H1 (cell line): ENCODE data around the gene CAMTA1. TPM values are rescaled to one million over a fixed set of nuclear protein-coding genes. Genes with fewer than 3 reads are reported as not detected.

Source experiments
- CHD1 ChIP-seq: IDR thresholded peaks from 2 replicates; pipeline ENCODE4 v1.6.1; 2012; ENCODE audit warnings: low read depth, low read length, improper control_type of control experiment
- CHD7 ChIP-seq: fragments of 300-600 bp; sonication (generic); IDR thresholded peaks from 2 replicates; pipeline ENCODE4 v1.7.1; 2012; ENCODE audit warnings: low read length, moderate library complexity, mild to moderate bottlenecking, inconsistent platforms; ENCODE audit not compliant: insufficient replicate concordance
- KDM5A ChIP-seq: fragments of 200-600 bp; IDR thresholded peaks from 2 replicates; pipeline ENCODE4 v1.7.1; 2012; ENCODE audit warnings: mild to moderate bottlenecking, low read length, inconsistent platforms, mixed read lengths
- POLR2AphosphoS5 ChIP-seq: IDR thresholded peaks from 2 replicates; pipeline ENCODE4 v1.6.1; 2011; ENCODE audit warnings: low read depth, low read length
- RXRA ChIP-seq: IDR thresholded peaks from 2 replicates; pipeline ENCODE4 v1.6.1; 2011; ENCODE audit warnings: low read depth, mild to moderate bottlenecking, low read length, moderate library complexity; ENCODE audit not compliant: insufficient read depth
- SUZ12 ChIP-seq: fragments of 200-600 bp; sonication (generic); IDR thresholded peaks from 2 replicates; pipeline ENCODE4 v1.6.1; 2012; ENCODE audit warnings: mild to moderate bottlenecking, inconsistent platforms, low read length, moderate library complexity, mixed read lengths
- TCF12 ChIP-seq: IDR thresholded peaks from 2 replicates; pipeline ENCODE4 v1.6.1; 2011; ENCODE audit warnings: low read depth, mild to moderate bottlenecking, low read length
- polyA plus RNA-seq, 7 experiments: library from polyadenylated mRNA; depleted of rRNA in 3 of 7; stranded (reverse) in 5 of 7; unstranded in 2 of 7; fragments of >200 nt in 5 of 7; fragments of 200-250 nt in 2 of 7; gene quantifications; 1 replicate in 5 of 7; 2 replicates in 1 of 7; 4 replicates in 1 of 7; pipeline versions ENCODE4 v1.2.1 to v1.2.3, GENCODE V29; 2011 to 2013; ENCODE audit warnings: missing spikeins in 2 of 7, mixed read lengths in 2 of 7
- total RNA-seq: library from RNA; stranded (reverse); fragmentation: NEBNext Ultra II Directional; extraction: Animal tissue kit (Norgen Biotek cat#: 25700); gene quantifications from 2 replicates; pipeline ENCODE4 v1.2.1, GENCODE V29; 2021
- TF ChIP-seq, protein P1 (sequence below), 3 experiments: IDR thresholded peaks; 1 replicate in 2 of 3; 2 replicates in 1 of 3; pipeline versions ENCODE4 v1.5.1 to v1.6.1; 2011; ENCODE audit warnings: low read length in 3 of 3, mild to moderate bottlenecking in 3 of 3, inconsistent platforms in 2 of 3, low read depth in 1 of 3, moderate library complexity in 1 of 3; ENCODE audit not compliant: insufficient read depth in 1 of 3; ENCODE audit errors: control extremely low read depth in 1 of 3

The CAMTA1 gene
- total and polyA plus RNA-seq, 2 of the 8 experiments (the other 6 are each of a cell fraction or from before 2014, with no cell fraction given): 65.0 to 119 TPM

- no peak for TF ChIP-seq CHD7
- TF ChIP-seq SUZ12: no peak
- TF ChIP-seq CHD1: no peak
- TF ChIP-seq POLR2AphosphoS5: no peak
- no peak for TF ChIP-seq RXRA
- TF ChIP-seq TCF12: no peak
- no peak for TF ChIP-seq KDM5A
- TF ChIP-seq, protein P1, sequence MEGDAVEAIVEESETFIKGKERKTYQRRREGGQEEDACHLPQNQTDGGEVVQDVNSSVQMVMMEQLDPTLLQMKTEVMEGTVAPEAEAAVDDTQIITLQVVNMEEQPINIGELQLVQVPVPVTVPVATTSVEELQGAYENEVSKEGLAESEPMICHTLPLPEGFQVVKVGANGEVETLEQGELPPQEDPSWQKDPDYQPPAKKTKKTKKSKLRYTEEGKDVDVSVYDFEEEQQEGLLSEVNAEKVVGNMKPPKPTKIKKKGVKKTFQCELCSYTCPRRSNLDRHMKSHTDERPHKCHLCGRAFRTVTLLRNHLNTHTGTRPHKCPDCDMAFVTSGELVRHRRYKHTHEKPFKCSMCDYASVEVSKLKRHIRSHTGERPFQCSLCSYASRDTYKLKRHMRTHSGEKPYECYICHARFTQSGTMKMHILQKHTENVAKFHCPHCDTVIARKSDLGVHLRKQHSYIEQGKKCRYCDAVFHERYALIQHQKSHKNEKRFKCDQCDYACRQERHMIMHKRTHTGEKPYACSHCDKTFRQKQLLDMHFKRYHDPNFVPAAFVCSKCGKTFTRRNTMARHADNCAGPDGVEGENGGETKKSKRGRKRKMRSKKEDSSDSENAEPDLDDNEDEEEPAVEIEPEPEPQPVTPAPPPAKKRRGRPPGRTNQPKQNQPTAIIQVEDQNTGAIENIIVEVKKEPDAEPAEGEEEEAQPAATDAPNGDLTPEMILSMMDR (IDR thresholded peaks at IDR 0.05; ENCODE audit: control extremely low read depth in 1 of 3, insufficient read depth in 1 of 3, low read depth in 1 of 3, low read length in 3 of 3): no peak
Measured at GRCh38 chr1:7531562-7532340, 746.5 kb downstream of the CAMTA1 start (continued).
